Neural cell (in vitro differentiated cells): ENCODE results near the gene GID4. TPM values are rescaled to one million over a fixed set of nuclear protein-coding genes. Genes with fewer than 3 reads are reported as not detected.

ENCODE experiments used
- H2AFZ ChIP-seq: fragments of 200-600, 300-800 bp; sonication (generic), shearing (Covaris generic); 2 replicates; pipeline ENCODE4 v1.6.0; 2014; ENCODE audit warnings: low read depth, mild to moderate bottlenecking, antibody characterized with exemption, low read length, moderate library complexity
- H3F3A ChIP-seq: fragments of 200-600 bp; shearing (Covaris generic); 2 replicates; pipeline ENCODE4 v1.6.1; 2016; ENCODE audit warnings: mild to moderate bottlenecking, moderate library complexity, mixed read lengths, antibody characterized with exemption, low read length; ENCODE audit not compliant: insufficient read depth, poor library complexity, severe bottlenecking
- H3K27ac ChIP-seq: fragments of 200-600, 300-800 bp; sonication (generic), shearing (Covaris generic); 2 replicates; pipeline ENCODE4 v1.5.1; 2014; ENCODE audit warnings: mild to moderate bottlenecking, low read length, moderate library complexity
- H3K27me3 ChIP-seq: fragments of 300-800, 200-600 bp; sonication (generic), shearing (Covaris generic); 2 replicates; pipeline ENCODE4 v1.6.0; 2014; ENCODE audit warnings: mild to moderate bottlenecking, low read depth, low read length, moderate library complexity; ENCODE audit not compliant: insufficient read depth
- H3K36me3 ChIP-seq: fragments of 300-800, 200-600 bp; sonication (generic), shearing (Covaris generic); 2 replicates; pipeline ENCODE4 v1.5.1; 2014; ENCODE audit warnings: mild to moderate bottlenecking, antibody characterized with exemption, low read length, moderate library complexity; ENCODE audit not compliant: insufficient read depth
- H3K4me2 ChIP-seq: fragments of 300-800, 200-600 bp; sonication (generic), shearing (Covaris generic); 2 replicates; pipeline ENCODE4 v1.6.0; 2014; ENCODE audit warnings: mild to moderate bottlenecking, low read length
- H3K4me3 ChIP-seq: fragments of 300-800, 200-600 bp; sonication (generic), shearing (Covaris generic); 2 replicates; pipeline ENCODE4 v1.5.1; 2014; ENCODE audit warnings: mild to moderate bottlenecking, low read length, moderate library complexity
- H3K79me2 ChIP-seq: fragments of 200-600 bp; shearing (Covaris generic); replicated peaks from 2 replicates; pipeline ENCODE4 v1.6.0; 2014; ENCODE audit warnings: mild to moderate bottlenecking, low read length, moderate library complexity; ENCODE audit not compliant: insufficient read depth
- H3K9ac ChIP-seq: fragments of 300-800, 200-600 bp; sonication (generic), shearing (Covaris generic); 2 replicates; pipeline ENCODE4 v1.6.1; 2016; ENCODE audit warnings: mild to moderate bottlenecking, low read length, mixed read lengths
- H3K9me2 ChIP-seq: fragments of 200-600 bp; shearing (Covaris generic); 2 replicates; pipeline ENCODE4 v1.6.1; 2016; ENCODE audit warnings: mild to moderate bottlenecking, low read length, mixed read lengths; ENCODE audit not compliant: insufficient read depth
- H3K9me3 ChIP-seq: fragments of 200-600, 300-800 bp; sonication (generic), shearing (Covaris generic); 2 replicates; pipeline ENCODE4 v1.6.1; 2016; ENCODE audit warnings: mild to moderate bottlenecking, mixed run types, low read length, moderate library complexity, mixed read lengths
- H4K20me1 ChIP-seq: fragments of 200-600 bp; shearing (Covaris generic); 2 replicates; pipeline ENCODE4 v1.6.1; 2016; ENCODE audit warnings: mild to moderate bottlenecking, mixed run types; ENCODE audit not compliant: insufficient read depth
- EP300 ChIP-seq: fragments of 450-650 bp; conservative IDR thresholded peaks from 2 replicates; pipeline ENCODE4 v1.6.1; 2014; ENCODE audit warnings: antibody characterized with exemption, mild to moderate bottlenecking, moderate library complexity; ENCODE audit not compliant: poor library complexity, severe bottlenecking
- EZH2 ChIP-seq: fragments of 200-600, 300-800 bp; shearing (Covaris generic), sonication (generic); IDR thresholded peaks from 2 replicates; pipeline ENCODE4 v1.6.1; 2014; ENCODE audit warnings: antibody characterized with exemption, low read length, borderline replicate concordance, mild to moderate bottlenecking; ENCODE audit not compliant: insufficient read depth, poor library complexity, severe bottlenecking
- MXI1 ChIP-seq: fragments of 450-650 bp; conservative IDR thresholded peaks from 2 replicates; pipeline ENCODE4 v1.6.1; 2014; ENCODE audit warnings: antibody characterized with exemption, mild to moderate bottlenecking; ENCODE audit not compliant: poor library complexity, severe bottlenecking
- POLR2AphosphoS5 ChIP-seq: IDR thresholded peaks from 2 replicates; pipeline ENCODE4 v1.6.1; 2012
- RAD21 ChIP-seq: fragments of 450-650 bp; conservative IDR thresholded peaks from 2 replicates; pipeline ENCODE4 v1.6.1; 2014; ENCODE audit warnings: antibody characterized with exemption, mild to moderate bottlenecking, moderate library complexity
- REST ChIP-seq: IDR thresholded peaks from 2 replicates; pipeline ENCODE4 v1.6.1; 2012; ENCODE audit warnings: borderline replicate concordance
- SMC3 ChIP-seq: fragments of 450-650 bp; conservative IDR thresholded peaks from 2 replicates; pipeline ENCODE4 v1.6.1; 2014; ENCODE audit warnings: antibody characterized with exemption, mild to moderate bottlenecking, moderate library complexity; ENCODE audit not compliant: poor library complexity
- TAF1 ChIP-seq: IDR thresholded peaks from 2 replicates; pipeline ENCODE4 v1.6.1; 2012; ENCODE audit warnings: low read depth
- polyA plus RNA-seq: library from polyadenylated mRNA; depleted of rRNA; stranded (reverse); fragments of >200 nt; gene quantifications from 2 replicates; pipeline ENCODE4 v1.2.3, GENCODE V29; 2014
- TF ChIP-seq, protein P1 (sequence below): fragments of 450-650 bp; IDR thresholded peaks from 2 replicates; pipeline ENCODE4 v1.5.1; 2014; ENCODE audit warnings: antibody characterized with exemption, mild to moderate bottlenecking, moderate library complexity; ENCODE audit not compliant: poor library complexity, severe bottlenecking

GID4 gene
- polyA plus RNA-seq, 1 donor from 2014 or later, result 4.9 TPM

DNA sequence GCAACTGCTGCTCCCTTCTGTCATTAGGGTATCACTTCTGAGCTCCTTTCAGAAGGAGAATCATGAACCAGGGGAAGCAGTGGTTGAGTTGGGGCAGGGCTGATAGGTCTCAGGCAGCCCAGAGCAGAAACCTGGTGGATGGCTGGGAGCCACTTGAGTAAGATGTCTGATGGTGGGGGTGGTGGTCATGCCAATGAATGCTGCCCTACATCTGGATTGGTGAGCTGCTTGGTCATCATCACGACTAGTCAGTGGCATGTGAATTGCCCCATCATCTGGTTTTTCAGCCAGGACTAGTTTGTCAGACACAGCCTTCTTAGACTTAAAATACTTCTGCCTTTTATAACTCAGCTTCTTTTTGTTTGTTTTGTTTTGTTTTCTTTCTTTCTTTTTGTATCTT, 2.6 kb downstream of the GID4 start:
- H3K9me3 ChIP-seq, result no peaks in the 10 kb centered on the region
- no peak overlapping the region for H3K27ac ChIP-seq
- no peaks in the 10 kb centered on the region for H3K36me3 ChIP-seq
- H4K20me1 ChIP-seq, result no peaks in the 10 kb centered on the region
- H2AFZ ChIP-seq, result no peak overlapping the region
- H3K27me3 ChIP-seq, result no peaks in the 10 kb centered on the region
- no peaks in the 10 kb centered on the region for H3F3A ChIP-seq
- no peak overlapping the region for H3K4me2 ChIP-seq
- H3K9ac ChIP-seq, result no peak overlapping the region
- H3K4me3 ChIP-seq, result peak overlapping the region; percentile 88
- peaks cover 33% of the 10 kb centered on the region for H3K79me2 ChIP-seq
- TF ChIP-seq MXI1, result no peak
- no peak for TF ChIP-seq POLR2AphosphoS5
- no peak for TF ChIP-seq REST
- TF ChIP-seq RAD21, result no peak
- TF ChIP-seq EZH2, result no peak
- TF ChIP-seq SMC3, result no peak
- no peak for TF ChIP-seq EP300
- TF ChIP-seq TAF1, result no peak
- TF ChIP-seq, protein P1, sequence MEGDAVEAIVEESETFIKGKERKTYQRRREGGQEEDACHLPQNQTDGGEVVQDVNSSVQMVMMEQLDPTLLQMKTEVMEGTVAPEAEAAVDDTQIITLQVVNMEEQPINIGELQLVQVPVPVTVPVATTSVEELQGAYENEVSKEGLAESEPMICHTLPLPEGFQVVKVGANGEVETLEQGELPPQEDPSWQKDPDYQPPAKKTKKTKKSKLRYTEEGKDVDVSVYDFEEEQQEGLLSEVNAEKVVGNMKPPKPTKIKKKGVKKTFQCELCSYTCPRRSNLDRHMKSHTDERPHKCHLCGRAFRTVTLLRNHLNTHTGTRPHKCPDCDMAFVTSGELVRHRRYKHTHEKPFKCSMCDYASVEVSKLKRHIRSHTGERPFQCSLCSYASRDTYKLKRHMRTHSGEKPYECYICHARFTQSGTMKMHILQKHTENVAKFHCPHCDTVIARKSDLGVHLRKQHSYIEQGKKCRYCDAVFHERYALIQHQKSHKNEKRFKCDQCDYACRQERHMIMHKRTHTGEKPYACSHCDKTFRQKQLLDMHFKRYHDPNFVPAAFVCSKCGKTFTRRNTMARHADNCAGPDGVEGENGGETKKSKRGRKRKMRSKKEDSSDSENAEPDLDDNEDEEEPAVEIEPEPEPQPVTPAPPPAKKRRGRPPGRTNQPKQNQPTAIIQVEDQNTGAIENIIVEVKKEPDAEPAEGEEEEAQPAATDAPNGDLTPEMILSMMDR, result no peak
- no peaks in the 10 kb centered on the region for H3K9me2 ChIP-seq

GRCh38 chr17:18042983-18043382, 3.8 kb downstream of the GID4 start:
- Histone ChIP-seq H3K9ac (no peak overlapping the region), H2AFZ (no peak overlapping the region), H4K20me1 (no peaks in the 10 kb centered on the region), H3K4me3 (no peak overlapping the region), H3K9me3 (no peaks in the 10 kb centered on the region), H3K36me3 (peaks cover 4% of the 10 kb centered on the region), H3K79me2 (peaks cover 21% of the 10 kb centered on the region), H3F3A (no peaks in the 10 kb centered on the region), H3K9me2 (no peaks in the 10 kb centered on the region), H3K27ac (no peak overlapping the region), H3K4me2 (no peak overlapping the region), H3K27me3 (no peaks in the 10 kb centered on the region)
- TF ChIP-seq, protein P1, result no peak
- TF ChIP-seq SMC3 (no peak), RAD21 (no peak), REST (no peak), EZH2 (no peak), EP300 (no peak), MXI1 (no peak), TAF1 (no peak), POLR2AphosphoS5 (no peak)
